H1 (cell line): ENCODE measurements around the gene SMO. TPM values are rescaled to one million over a fixed set of nuclear protein-coding genes. Genes with fewer than 3 reads are reported as not detected.

ENCODE experiments used
- CTCF ChIA-PET: fragments of 300-600 bp; sonication (Branson Sonifier 250); formaldehyde crosslinking; loops from one replicate; lab custom pipeline; 2021; ENCODE audit not compliant: partially characterized antibody; lab: Charles Lee
- POLR2A ChIA-PET: fragments of 300-600 bp; sonication (Branson Sonifier 250); formaldehyde crosslinking; loops from one replicate; lab custom pipeline; 2021; ENCODE audit warnings: inconsistent platforms; ENCODE audit not compliant: partially characterized antibody; lab: Charles Lee
- DNase-seq, 2 experiments: peaks; one replicate each; pipeline versions ENCODE4 v3.0.0 to v3.0.0-alpha.2; 2010 to 2022; ENCODE audit warnings: low spot score in 2 of 2, low read depth in 1 of 2, mixed read lengths in 1 of 2
- FAIRE-seq: peaks from 2 replicates; lab custom pipeline; 2011; peaks lifted over from hg19 to GRCh38; lab: Jason Lieb, UNC
- H2AFZ ChIP-seq: 2 replicates; pipeline ENCODE4 v1.8.1; 2012; ENCODE audit warnings: low read length, inconsistent platforms
- H2AK5ac ChIP-seq: 2 replicates; pipeline ENCODE4 v1.6.1; 2013; ENCODE audit warnings: low read depth, low read length
- H2BK120ac ChIP-seq: replicated peaks from 2 replicates; pipeline ENCODE3; 2013; ENCODE audit warnings: low read depth, low read length, inconsistent platforms
- H2BK12ac ChIP-seq: 2 replicates; pipeline ENCODE4 v1.6.1; 2013; ENCODE audit warnings: low read depth, low read length
- H2BK15ac ChIP-seq: 2 replicates; pipeline ENCODE4 v1.6.1; 2013; ENCODE audit warnings: low read length
- H2BK20ac ChIP-seq: 2 replicates; pipeline ENCODE4 v1.6.1; 2013; ENCODE audit warnings: low read length
- H2BK5ac ChIP-seq: 2 replicates; pipeline ENCODE4 v1.6.1; 2013; ENCODE audit warnings: low read depth, low read length
- H3K14ac ChIP-seq: 2 replicates; pipeline ENCODE4 v1.6.1; 2013; ENCODE audit warnings: inconsistent platforms; ENCODE audit not compliant: insufficient read length
- H3K18ac ChIP-seq: 2 replicates; pipeline ENCODE4 v1.6.1; 2013; ENCODE audit warnings: low read length; ENCODE audit errors: extremely low read depth
- H3K23ac ChIP-seq: 2 replicates; pipeline ENCODE4 v1.6.1; 2013; ENCODE audit warnings: inconsistent platforms; ENCODE audit not compliant: insufficient read length
- H3K23me2 ChIP-seq: 2 replicates; pipeline ENCODE4 v1.6.1; 2013; ENCODE audit warnings: low read depth, low read length
- H3K27ac ChIP-seq: 2 replicates; pipeline ENCODE4 v1.6.1; 2011; ENCODE audit warnings: low read depth, low read length, inconsistent platforms
- H3K27me3 ChIP-seq, 4 experiments: replicated peaks in 1 of 4; 1 replicate in 1 of 4; 2 replicates in 3 of 4; pipeline versions ENCODE4 v1.6.1 to v1.8.1; 2011 to 2013; ENCODE audit warnings: low read length in 3 of 4, mild to moderate bottlenecking in 3 of 4, inconsistent platforms in 2 of 4, mixed read lengths in 2 of 4, moderate library complexity in 1 of 4; ENCODE audit not compliant: control insufficient read depth in 3 of 4, insufficient read depth in 3 of 4; ENCODE audit errors: extremely low read depth in 1 of 4
- H3K36me3 ChIP-seq, 4 experiments: 2 replicates each; pipeline versions ENCODE4 v1.6.1 to v1.8.1; 2011 to 2013; ENCODE audit warnings: mild to moderate bottlenecking in 4 of 4, low read length in 3 of 4, moderate library complexity in 2 of 4, control low read depth in 1 of 4, inconsistent platforms in 1 of 4; ENCODE audit not compliant: insufficient read depth in 4 of 4, control insufficient read depth in 2 of 4
- H3K4ac ChIP-seq: replicated peaks from 2 replicates; pipeline ENCODE3; 2013; ENCODE audit warnings: low read length, low read depth, mixed read lengths, inconsistent platforms; ENCODE audit not compliant: insufficient read length
- H3K4me1 ChIP-seq, 4 experiments: replicated peaks in 1 of 4; 1 replicate in 1 of 4; 2 replicates in 3 of 4; pipeline versions ENCODE4 v1.6.1 to v1.8.1; 2011 to 2013; ENCODE audit warnings: low read length in 3 of 4, inconsistent platforms in 2 of 4, mixed read lengths in 1 of 4; ENCODE audit not compliant: insufficient read depth in 4 of 4, control insufficient read depth in 3 of 4
- H3K4me2 ChIP-seq, 2 experiments: 2 replicates each; pipeline versions ENCODE4 v1.6.1 to v1.8.1; 2011 to 2013; ENCODE audit warnings: low read depth in 2 of 2, low read length in 2 of 2, control low read depth in 1 of 2, inconsistent platforms in 1 of 2, mild to moderate bottlenecking in 1 of 2; ENCODE audit not compliant: insufficient read depth in 1 of 2
- H3K4me3 ChIP-seq, 4 experiments: fragments of 200-600, 300-600 bp in 1 of 4; sonication (generic), shearing (Covaris generic), sonication (Bioruptor Twin) in 1 of 4; 2 replicates each; pipeline versions ENCODE4 v1.5.1 to v1.8.1; 2011 to 2016; ENCODE audit warnings: low read length in 4 of 4, low read depth in 3 of 4, control low read depth in 2 of 4, inconsistent platforms in 2 of 4, mild to moderate bottlenecking in 2 of 4, mixed read lengths in 1 of 4, moderate library complexity in 1 of 4; ENCODE audit not compliant: insufficient read depth in 2 of 4; ENCODE audit errors: extremely low read depth in 1 of 4
- H3K56ac ChIP-seq: replicated peaks from 2 replicates; pipeline ENCODE3; 2013; ENCODE audit warnings: low read depth, mild to moderate bottlenecking, mixed read lengths, low read length, inconsistent platforms; ENCODE audit not compliant: insufficient read length
- H3K79me1 ChIP-seq: 2 replicates; pipeline ENCODE4 v1.6.1; 2013; ENCODE audit warnings: low read depth, low read length, control low read depth
- H3K79me2 ChIP-seq, 2 experiments: 2 replicates each; pipeline versions ENCODE4 v1.6.1 to v1.8.1; 2012 to 2013; ENCODE audit warnings: low read length in 2 of 2, mild to moderate bottlenecking in 2 of 2, inconsistent platforms in 1 of 2; ENCODE audit not compliant: insufficient read depth in 2 of 2, control insufficient read depth in 1 of 2
- H3K9ac ChIP-seq, 4 experiments: replicated peaks in 1 of 4; 1 replicate in 1 of 4; 2 replicates in 3 of 4; pipeline versions ENCODE4 v1.6.1 to v1.8.1; 2011 to 2013; ENCODE audit warnings: low read depth in 3 of 4, low read length in 3 of 4, control low read depth in 2 of 4, mild to moderate bottlenecking in 2 of 4, moderate library complexity in 2 of 4, inconsistent platforms in 1 of 4; ENCODE audit errors: extremely low read depth in 1 of 4
- H3K9me3 ChIP-seq, 2 experiments: 2 replicates each; pipeline versions ENCODE4 v1.6.1 to v1.8.1; 2012 to 2013; ENCODE audit warnings: mild to moderate bottlenecking in 2 of 2, moderate library complexity in 2 of 2, control low read depth in 1 of 2, inconsistent platforms in 1 of 2, low read depth in 1 of 2, low read length in 1 of 2, mixed read lengths in 1 of 2; ENCODE audit not compliant: insufficient read depth in 2 of 2
- H4K20me1 ChIP-seq, 2 experiments: replicated peaks in 1 of 2; 2 replicates each; pipeline versions ENCODE3 to v1.8.1; 2011 to 2013; ENCODE audit warnings: inconsistent platforms in 2 of 2, low read length in 2 of 2, mild to moderate bottlenecking in 1 of 2; ENCODE audit not compliant: insufficient read depth in 2 of 2, control insufficient read depth in 1 of 2
- H4K5ac ChIP-seq: 2 replicates; pipeline ENCODE4 v1.6.1; 2013; ENCODE audit warnings: low read length, low read depth, mixed read lengths, inconsistent platforms; ENCODE audit not compliant: insufficient read length
- H4K8ac ChIP-seq: 2 replicates; pipeline ENCODE4 v1.8.0; 2013; ENCODE audit warnings: mild to moderate bottlenecking, moderate library complexity, low read length, inconsistent platforms; ENCODE audit not compliant: insufficient read depth; ENCODE audit errors: extremely low read depth
- H4K91ac ChIP-seq: replicated peaks from 2 replicates; pipeline ENCODE3; 2013; ENCODE audit warnings: low read length, mixed read lengths, inconsistent platforms; ENCODE audit not compliant: insufficient read length
- ATF3 ChIP-seq: IDR thresholded peaks from 2 replicates; pipeline ENCODE4 v1.6.1; 2011; ENCODE audit warnings: low read depth, mild to moderate bottlenecking, low read length; ENCODE audit not compliant: insufficient read depth
- FOSL1 ChIP-seq: IDR thresholded peaks from 2 replicates; pipeline ENCODE4 v1.6.1; 2011; ENCODE audit warnings: mild to moderate bottlenecking, low read depth, low read length, moderate library complexity; ENCODE audit not compliant: insufficient read depth
- JUN ChIP-seq: IDR thresholded peaks from 2 replicates; pipeline ENCODE4 v1.6.1; 2011; ENCODE audit warnings: low read depth, mild to moderate bottlenecking, improper control_type of control experiment, low read length
- KDM1A ChIP-seq: fragments of 200-600, 300-600 bp; sonication (generic); IDR thresholded peaks from 2 replicates; pipeline ENCODE4 v1.7.1; 2016; ENCODE audit warnings: mild to moderate bottlenecking, low read length, borderline replicate concordance
- MAFK ChIP-seq: IDR thresholded peaks from 2 replicates; pipeline ENCODE4 v1.6.1; 2012; ENCODE audit warnings: low read depth, mild to moderate bottlenecking, improper control_type of control experiment, low read length
- POU5F1 ChIP-seq: IDR thresholded peaks from 2 replicates; pipeline ENCODE4 v1.6.1; 2011; ENCODE audit warnings: low read depth, mild to moderate bottlenecking, low read length, moderate library complexity
- RAD21 ChIP-seq, 2 experiments: IDR thresholded peaks in 1 of 2; conservative IDR thresholded peaks in 1 of 2; 2 replicates each; pipeline ENCODE4 v1.6.1; 2011; ENCODE audit warnings: low read depth in 2 of 2, low read length in 2 of 2, improper control_type of control experiment in 1 of 2, inconsistent platforms in 1 of 2, mild to moderate bottlenecking in 1 of 2, moderate library complexity in 1 of 2
- SIRT6 ChIP-seq: IDR thresholded peaks from one replicate; pipeline ENCODE4 v1.7.1; 2012; ENCODE audit warnings: low read length, inconsistent platforms
- SIX5 ChIP-seq: IDR thresholded peaks from 2 replicates; pipeline ENCODE4 v1.6.1; 2011; ENCODE audit warnings: mild to moderate bottlenecking, low read depth, low read length
- SUZ12 ChIP-seq: fragments of 200-600 bp; sonication (generic); IDR thresholded peaks from 2 replicates; pipeline ENCODE4 v1.6.1; 2012; ENCODE audit warnings: mild to moderate bottlenecking, inconsistent platforms, low read length, moderate library complexity, mixed read lengths
- TAF7 ChIP-seq: optimal IDR thresholded peaks from 2 replicates; pipeline ENCODE3; 2011; ENCODE audit warnings: low read depth, mild to moderate bottlenecking, inconsistent platforms, low read length, moderate library complexity, borderline replicate concordance
- WGBS, 2 experiments: shearing (Covaris generic) in 1 of 2; methylation state at CpG; one replicate each; pipeline versions ENCODE4 v1.1.6 to v1.1.7; 2013 to 2015; ENCODE audit warnings: low lambda C conversion rate in 2 of 2, mixed read lengths in 2 of 2, inconsistent platforms in 1 of 2, low coverage in 1 of 2, missing lambda C conversion rate in 1 of 2; ENCODE audit not compliant: insufficient replicate concordance in 2 of 2, insufficient coverage in 1 of 2, insufficient read length in 1 of 2; ENCODE audit errors: extremely low coverage in 1 of 2, missing lambda C conversion rate in 1 of 2; 5-methylcytosine and 5-hydroxymethylcytosine counted together
- polyA plus RNA-seq, 7 experiments: library from polyadenylated mRNA; depleted of rRNA in 3 of 7; stranded (reverse) in 5 of 7; unstranded in 2 of 7; fragments of >200 nt in 5 of 7; fragments of 200-250 nt in 2 of 7; gene quantifications; 1 replicate in 5 of 7; 2 replicates in 1 of 7; 4 replicates in 1 of 7; pipeline versions ENCODE4 v1.2.1 to v1.2.3, GENCODE V29; 2011 to 2013; ENCODE audit warnings: missing spikeins in 2 of 7, mixed read lengths in 2 of 7
- total RNA-seq: library from RNA; stranded (reverse); fragmentation: NEBNext Ultra II Directional; extraction: Animal tissue kit (Norgen Biotek cat#: 25700); gene quantifications from 2 replicates; pipeline ENCODE4 v1.2.1, GENCODE V29; 2021

SMO gene
- total and polyA plus RNA-seq, 2 of the 8 experiments (the other 6 are each of a cell fraction or from before 2014, with no cell fraction given) = 64.5 to 67.6 TPM

- Histone ChIP-seq H3K4me2 (peak overlapping the region; percentile 94 to 99), H3K4me1 (peaks cover 2 to 6% (median 4%) of the 10 kb centered on the region in 4 experiments), H4K5ac (no peak overlapping the region), H3K27ac (no peak overlapping the region), H3K36me3 (no peaks in the 10 kb centered on the region), H3K4me3 (peak overlapping the region; percentile 43 to 99 (median 55)), H3K23me2 (peaks cover 6% of the 10 kb centered on the region), H2BK15ac (no peak overlapping the region), H3K9ac (peak overlapping the region in 2 of 4 experiments; percentile 17 to 75; a peak in 1 of 7 replicates), H2BK20ac (no peak overlapping the region), H2AK5ac (no peak overlapping the region), H4K91ac (no peak overlapping the region), H4K20me1 (no peaks in the 10 kb centered on the region), H3K4ac (no peak overlapping the region), H3K56ac (no peak overlapping the region), H2BK12ac (no peak overlapping the region), H3K9me3 (no peaks in the 10 kb centered on the region), H2BK120ac (no peak overlapping the region), H3K27me3 (peaks cover 0 to 10% (median 3%) of the 10 kb centered on the region in 4 experiments; a peak in 4 of 7 replicates), H4K8ac (no peak overlapping the region), H3K23ac (no peak overlapping the region), H3K79me1 (peaks cover 3% of the 10 kb centered on the region; the same call in 1 of the 2 replicates), H2AFZ (peak overlapping the region; percentile 60; the same call in 1 of the 2 replicates), H3K18ac (no peak overlapping the region), H2BK5ac (no peak overlapping the region), H3K14ac (no peak overlapping the region), H3K79me2 (no peaks in the 10 kb centered on the region)
- CTCF ChIA-PET = interaction anchor here (1.0 to 1.5 kb wide), 2 partner anchors 29 to 64 kb away, joined by 3 to 7 read pairs; no protein-coding TSS in a partner anchor
- DNase-seq (no peak), FAIRE-seq (no peak)
- 6% methylated on average over 28 of the region's 58 CpGs; no CpG with 5 or more reads in 1 of the 2 experiments for WGBS, 2 experiments
- POLR2A ChIA-PET = interaction anchor here (0.6 to 2.9 kb wide), 6 partner anchors 9 to 44 kb away, joined by 3 to 11 read pairs (median 4); no protein-coding TSS in a partner anchor
- TF ChIP-seq SUZ12 (no peak), FOSL1 (no peak), TAF7 (no peak), JUN (no peak), POU5F1 (no peak), SIX5 (no peak), MAFK (no peak), ATF3 (no peak), SIRT6 (no peak), KDM1A (no peak), RAD21 (IDR thresholded peaks at IDR 0.05 in 1 of 2, conservative IDR thresholded peaks at IDR 0.05 in 1 of 2; ENCODE audit: low read depth in 2 of 2, low read length in 2 of 2) (0 out of 4 replicates have a peak, but pooled peaks of 1 of the 2 experiments have one; percentile 2)
Measured at GRCh38 chr7:129144834-129145668, 43.4 kb upstream of the SMO start.
